GM06990 (cell line): ENCODE data around the gene AKAP6.

Source experiments
- DNase-seq: peaks from one replicate; pipeline ENCODE4 v3.0.0-alpha.2; 2011; ENCODE audit not compliant: insufficient read length; ENCODE audit errors: extremely low read depth
- H3K27me3 ChIP-seq: replicated peaks from 2 replicates; pipeline ENCODE4 v1.6.0; 2011; ENCODE audit warnings: low read length; ENCODE audit not compliant: control insufficient read depth, insufficient read depth
- H3K36me3 ChIP-seq: 2 replicates; pipeline ENCODE4 v1.5.1; 2011; ENCODE audit warnings: low read length; ENCODE audit not compliant: control insufficient read depth, insufficient read depth
- H3K4me3 ChIP-seq: replicated peaks from 2 replicates; pipeline ENCODE4 v1.5.1; 2011; ENCODE audit warnings: low read depth, mild to moderate bottlenecking, control low read depth, low read length
- CTCF ChIP-seq: IDR thresholded peaks from 2 replicates; pipeline ENCODE4 v1.5.1; 2011; ENCODE audit warnings: low read length, control low read depth, mild to moderate bottlenecking, inconsistent platforms; ENCODE audit not compliant: insufficient read depth, poor library complexity, severe bottlenecking

AKAP6 gene

DNA sequence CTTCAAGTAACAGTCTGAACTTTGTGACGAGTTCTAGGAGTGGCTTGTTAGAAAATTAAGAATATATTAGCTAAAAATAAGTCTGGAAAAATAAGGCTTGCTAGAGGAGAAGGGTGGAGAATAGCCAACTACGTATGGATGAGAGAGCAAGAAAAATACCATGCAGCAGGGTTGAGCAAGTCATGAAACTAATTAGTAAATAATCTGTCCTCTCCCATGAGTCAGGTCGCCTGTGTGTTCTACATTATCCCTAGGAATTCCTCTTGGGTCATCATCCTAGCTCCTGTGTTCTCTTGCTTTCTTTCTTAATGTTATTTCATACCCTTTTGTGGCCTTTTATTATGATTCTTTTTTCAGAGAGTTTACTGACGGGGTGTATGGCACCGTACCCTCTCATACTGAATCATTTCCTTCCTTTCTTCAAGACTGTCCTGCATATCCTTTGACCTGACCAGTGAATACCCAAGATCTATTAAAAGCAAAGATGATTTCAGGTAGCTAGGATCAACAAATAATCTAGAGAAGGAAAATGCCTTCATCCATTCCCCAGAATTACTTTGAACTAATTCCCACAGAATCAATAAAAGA, 432.4 kb downstream of the AKAP6 start:
- no peaks in the 10 kb centered on the region for H3K36me3 ChIP-seq
- H3K27me3 ChIP-seq: no peaks in the 10 kb centered on the region
- H3K4me3 ChIP-seq: no peak overlapping the region
- TF ChIP-seq CTCF: no peak
- no peak for DNase-seq

DNA sequence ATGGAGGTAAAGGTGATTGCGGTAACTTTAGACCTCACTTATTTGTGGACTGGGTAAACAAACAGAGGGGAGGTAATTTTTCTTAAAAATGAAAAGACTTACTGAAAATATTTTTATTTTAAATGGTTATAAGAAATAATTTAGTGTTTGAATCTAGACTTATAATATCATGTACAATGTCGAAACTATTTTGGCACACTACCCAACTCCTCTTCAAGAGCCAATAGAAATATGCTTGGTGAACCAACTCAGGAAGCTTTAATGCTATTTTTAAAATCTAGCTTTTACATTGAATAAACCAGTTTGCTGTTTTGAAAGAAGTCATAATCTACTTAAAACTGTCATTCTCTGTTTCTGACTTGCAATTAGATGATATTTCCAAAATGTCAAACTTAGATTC, 433.8 kb downstream of the AKAP6 start:
- no peak for DNase-seq
- Histone ChIP-seq H3K36me3 (no peaks in the 10 kb centered on the region), H3K4me3 (no peak overlapping the region), H3K27me3 (no peaks in the 10 kb centered on the region)
- no peak for TF ChIP-seq CTCF

DNA sequence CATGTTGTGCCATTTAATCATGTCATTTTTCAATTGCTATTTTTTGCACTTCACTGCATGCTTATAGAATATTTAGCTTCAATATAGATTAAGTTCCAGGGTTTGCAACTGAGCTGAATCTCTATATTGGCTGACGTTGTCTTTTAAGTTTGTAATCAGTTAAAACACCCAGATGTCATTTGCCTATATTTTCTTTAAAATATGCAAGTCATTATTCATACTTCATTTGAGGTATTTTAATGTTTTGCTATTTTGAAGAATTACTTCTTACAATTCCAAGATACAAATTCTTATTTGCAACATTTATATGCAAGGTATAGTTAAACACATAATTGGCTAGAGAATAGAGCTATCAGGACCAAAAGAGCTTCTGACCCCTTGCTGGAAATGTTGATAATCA, 434.6 kb downstream of the AKAP6 start:
- Histone ChIP-seq H3K4me3 (no peak overlapping the region), H3K27me3 (no peaks in the 10 kb centered on the region), H3K36me3 (no peaks in the 10 kb centered on the region)
- no peak for DNase-seq
- TF ChIP-seq CTCF: no peak

DNA sequence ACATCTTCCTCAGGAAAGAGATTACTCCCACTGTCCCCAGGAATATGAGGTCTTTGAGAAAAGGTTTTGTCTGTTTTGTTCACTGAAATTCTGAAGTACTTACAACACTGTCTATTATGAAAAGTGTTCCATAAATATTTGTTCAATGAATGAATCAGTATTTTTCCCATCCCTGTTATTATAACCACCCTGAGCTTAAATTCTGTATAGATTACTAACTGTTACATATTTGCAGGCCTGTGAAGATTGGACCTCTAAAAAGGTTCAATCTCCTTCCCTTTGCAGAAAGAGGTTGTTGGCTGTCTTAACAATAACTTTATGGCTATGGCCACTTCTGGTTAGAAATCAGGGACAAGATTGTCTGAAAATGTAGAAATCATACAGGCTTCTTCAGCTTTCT, 435.0 kb downstream of the AKAP6 start:
- Histone ChIP-seq H3K36me3 (no peaks in the 10 kb centered on the region), H3K4me3 (no peak overlapping the region), H3K27me3 (no peaks in the 10 kb centered on the region)
- no peak for TF ChIP-seq CTCF
- DNase-seq: no peak

DNA sequence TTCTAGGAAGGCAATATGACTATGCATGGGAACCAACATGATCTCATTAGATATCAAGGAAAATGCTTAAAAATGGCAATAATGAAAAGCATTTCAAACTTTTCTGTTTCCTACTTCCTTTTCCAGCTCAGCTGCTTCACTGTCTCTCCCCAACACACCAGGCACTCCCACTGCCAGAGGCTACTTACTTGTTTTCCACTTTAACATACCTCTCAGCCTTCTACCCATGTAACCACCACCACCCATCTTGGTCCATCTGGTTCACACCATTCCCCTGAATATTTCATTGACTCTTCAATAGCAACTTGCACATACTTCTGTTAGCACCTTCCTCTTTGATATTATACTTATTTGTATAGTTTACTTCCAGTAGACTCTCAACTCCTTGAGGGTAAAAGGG, 441.3 kb downstream of the AKAP6 start:
- Histone ChIP-seq H3K27me3 (no peaks in the 10 kb centered on the region), H3K4me3 (no peak overlapping the region), H3K36me3 (no peaks in the 10 kb centered on the region)
- no peak for TF ChIP-seq CTCF
- no peak for DNase-seq

DNA sequence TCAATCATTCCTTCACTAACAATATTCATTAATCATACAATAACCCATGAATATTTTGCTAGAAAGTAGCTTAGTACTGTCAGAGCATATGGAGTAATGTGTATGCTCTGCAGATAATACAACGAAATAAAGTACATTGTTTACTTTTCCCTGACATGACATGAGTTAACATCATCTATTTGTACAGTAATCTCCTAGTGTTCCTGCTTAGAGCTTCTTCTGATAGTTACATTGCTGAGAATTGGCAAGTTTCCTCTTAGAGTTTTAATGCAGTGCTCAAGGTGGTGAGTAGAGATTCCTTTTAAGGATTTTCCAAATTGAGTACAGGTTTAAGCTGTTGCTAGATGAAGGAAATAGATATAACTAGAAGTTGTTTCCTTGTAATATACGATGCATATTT, 445.1 kb downstream of the AKAP6 start:
- TF ChIP-seq CTCF: no peak
- no peaks in the 10 kb centered on the region for H3K36me3 ChIP-seq
- H3K4me3 ChIP-seq: no peak overlapping the region
- H3K27me3 ChIP-seq: no peaks in the 10 kb centered on the region
- DNase-seq: no peak
